Activated naive CD4-positive, alpha-beta T cell (primary cell): ENCODE data around the gene RIBC1.
"Not testable (repeated sequence)": the region's sequence is repeated elsewhere in the genome, so short reads cannot be mapped to it uniquely, and the experiment has no call there.

Experiments used
- DNase-seq, 4 experiments: peaks; one replicate each; lab custom pipeline; 2025; lab: John Stamatoyannopoulos, UW

RIBC1 gene

DNA sequence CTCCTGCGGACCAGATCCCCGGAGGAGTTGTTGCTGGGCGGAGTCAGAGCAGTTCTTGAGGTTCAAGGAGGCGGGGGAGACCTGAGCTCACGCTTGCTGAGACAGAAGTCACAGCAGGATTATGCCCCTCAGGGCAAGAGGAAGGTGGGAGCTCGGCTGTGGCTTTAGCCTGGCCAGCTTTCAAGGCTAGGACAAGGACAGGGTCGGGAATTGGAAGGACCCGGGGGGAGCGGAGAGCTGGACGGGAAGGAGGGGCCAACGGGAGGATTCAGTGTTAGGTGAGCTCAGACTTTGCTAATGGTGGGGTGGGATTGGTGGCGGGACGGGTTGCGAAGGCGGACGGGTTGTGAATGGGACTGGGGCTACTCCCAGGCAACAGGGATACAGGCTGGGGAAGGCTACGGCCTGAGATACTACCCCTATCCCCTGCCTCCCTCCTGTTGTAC lies at the start of gene RIBC1:
TSS of gene RIBC1 (plus strand) at position 13 of the 446 bp plus-strand sequence. CDS start 3,404 bp downstream, outside the sequence.
- no peak for DNase-seq

DNA sequence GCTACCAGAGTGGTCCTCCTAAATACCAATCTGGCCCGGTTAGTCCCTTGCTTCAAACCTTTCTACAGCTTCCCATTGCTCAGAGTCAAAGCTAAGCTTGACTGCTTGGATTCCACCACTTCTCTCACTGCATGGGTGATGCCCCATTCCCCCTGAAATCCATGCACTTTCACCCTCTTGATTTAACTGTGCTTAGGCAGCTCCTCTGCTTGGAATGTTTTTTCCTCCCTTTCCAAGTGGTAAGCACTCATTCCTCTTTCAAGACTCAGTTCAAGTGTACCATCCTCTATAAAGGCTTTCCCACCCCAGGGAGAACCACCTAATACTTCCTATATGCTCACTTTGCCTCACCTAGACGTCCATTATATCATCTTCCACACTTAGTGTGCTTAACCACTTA lies 49.4 kb upstream of the RIBC1 start:
- no peak for DNase-seq

DNA sequence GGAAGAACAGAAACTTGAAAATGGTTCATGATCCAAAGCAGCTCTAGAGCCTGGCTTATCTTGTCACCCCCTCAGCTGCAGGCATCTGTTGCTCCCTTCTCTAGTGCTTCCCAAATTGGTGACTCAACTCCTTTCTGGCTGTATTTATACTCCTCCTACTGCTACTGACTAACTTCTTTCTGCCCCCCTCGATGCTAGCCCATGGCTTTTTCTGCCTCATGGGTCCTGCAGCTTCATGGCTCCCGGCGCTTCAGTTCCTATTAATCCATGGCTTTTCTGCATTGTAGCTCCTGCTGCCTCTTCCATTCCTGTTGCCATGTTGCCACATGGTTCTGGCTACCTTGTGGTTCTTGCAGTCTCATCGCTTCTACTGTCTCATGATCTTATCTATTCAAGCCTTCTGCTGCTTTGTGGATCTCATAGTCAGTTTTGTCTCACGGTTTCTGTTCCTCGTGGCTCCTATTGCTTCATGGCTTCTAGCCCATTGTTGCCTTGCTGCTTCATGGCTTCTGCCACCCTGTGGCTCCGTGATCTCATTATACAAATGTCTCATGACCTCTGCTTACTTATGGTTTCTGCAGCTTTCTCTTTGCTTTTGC lies 48.4 kb upstream of the RIBC1 start:
- DNase-seq: no peak

DNA sequence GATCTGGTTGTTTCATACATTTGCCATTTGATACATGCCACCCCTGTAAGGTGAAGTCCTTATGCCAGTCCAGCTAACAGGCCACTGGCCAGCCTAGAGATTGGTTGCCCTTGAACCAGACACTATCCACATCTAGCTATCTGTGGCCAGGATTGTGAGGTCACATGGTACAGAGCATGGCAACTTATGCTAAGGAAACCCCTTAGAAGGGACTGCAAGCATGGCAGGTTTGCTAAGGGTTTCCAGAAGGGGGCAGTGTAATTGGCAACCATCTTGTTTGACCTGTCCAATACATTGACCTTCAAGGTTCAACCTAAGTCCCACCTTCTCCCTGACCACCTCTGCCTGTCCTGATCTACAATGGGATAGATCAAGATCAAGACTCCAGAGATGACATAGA lies 47.8 kb upstream of the RIBC1 start:
- DNase-seq: no peak

DNA sequence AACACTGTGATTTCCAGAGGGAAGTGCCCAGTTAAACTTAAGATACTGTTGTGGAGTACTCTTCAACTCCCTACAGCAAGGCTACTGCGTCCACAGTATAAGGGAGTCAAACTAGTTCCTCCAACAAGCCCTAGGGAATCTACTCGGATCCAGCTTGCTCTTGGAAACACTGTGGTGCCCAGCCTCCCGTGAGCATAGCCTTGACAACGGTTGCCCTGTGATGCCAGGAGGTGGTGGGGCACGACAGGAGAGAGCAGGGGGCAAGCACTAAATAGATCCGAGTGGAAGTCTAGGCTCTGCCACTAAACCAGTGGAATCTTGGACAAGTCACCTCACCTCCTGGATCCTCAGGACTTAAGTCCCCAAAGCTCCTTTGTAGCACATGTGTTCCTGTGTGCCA lies 45.8 kb upstream of the RIBC1 start:
- no peak for DNase-seq

DNA sequence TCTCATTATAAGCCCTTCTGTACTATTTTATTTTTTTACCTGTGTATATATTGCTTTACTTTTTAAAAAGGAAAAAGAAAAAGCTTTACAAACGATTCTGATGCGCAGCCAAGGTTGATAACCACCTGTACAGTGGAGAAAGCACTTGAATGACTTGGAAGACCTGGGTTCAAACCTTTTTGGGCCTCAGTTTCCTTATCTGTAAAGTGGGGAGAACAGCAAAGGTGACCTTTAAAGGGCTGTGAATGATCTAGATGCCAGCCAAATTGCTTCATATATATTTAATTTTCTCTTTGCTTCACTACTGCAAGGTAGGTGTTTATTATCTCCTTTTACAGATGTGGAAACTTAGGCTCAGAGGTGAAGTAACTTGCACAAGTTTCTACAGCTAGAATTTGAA lies 45.2 kb upstream of the RIBC1 start:
- DNase-seq: no peak

DNA sequence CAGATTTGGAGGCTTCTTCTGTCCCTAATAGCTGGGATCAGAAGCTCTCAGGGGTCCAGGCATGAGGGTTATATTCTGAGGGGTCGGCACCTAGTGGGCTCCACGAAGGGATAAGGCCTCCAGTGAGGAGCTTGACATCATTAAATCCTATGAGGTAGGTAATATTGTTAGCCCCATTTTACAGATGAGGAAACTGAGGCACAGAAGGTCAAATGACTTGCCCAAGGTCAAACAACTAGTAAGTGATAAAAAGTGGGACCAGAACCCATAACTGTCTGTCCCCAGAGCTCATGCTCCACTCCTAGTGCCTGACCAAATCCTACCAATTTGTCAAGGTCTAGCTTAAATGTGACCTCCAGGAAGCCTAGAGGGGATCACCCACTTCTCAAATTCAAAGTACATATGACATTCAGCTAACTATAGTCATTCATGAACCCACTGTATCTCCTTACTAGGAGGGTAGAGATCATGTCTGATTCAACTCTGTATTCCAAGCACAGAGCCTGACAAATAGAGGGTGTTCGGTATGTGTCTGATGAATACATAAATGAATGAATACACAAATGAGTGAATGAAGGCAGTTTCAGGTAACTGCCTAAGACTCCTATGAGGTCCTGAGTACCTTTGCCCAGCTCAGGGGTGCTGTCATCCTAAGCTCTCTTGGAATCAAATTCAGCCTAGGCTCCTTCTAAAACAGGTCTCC lies 43.5 kb upstream of the RIBC1 start:
- DNase-seq: no peak

DNA sequence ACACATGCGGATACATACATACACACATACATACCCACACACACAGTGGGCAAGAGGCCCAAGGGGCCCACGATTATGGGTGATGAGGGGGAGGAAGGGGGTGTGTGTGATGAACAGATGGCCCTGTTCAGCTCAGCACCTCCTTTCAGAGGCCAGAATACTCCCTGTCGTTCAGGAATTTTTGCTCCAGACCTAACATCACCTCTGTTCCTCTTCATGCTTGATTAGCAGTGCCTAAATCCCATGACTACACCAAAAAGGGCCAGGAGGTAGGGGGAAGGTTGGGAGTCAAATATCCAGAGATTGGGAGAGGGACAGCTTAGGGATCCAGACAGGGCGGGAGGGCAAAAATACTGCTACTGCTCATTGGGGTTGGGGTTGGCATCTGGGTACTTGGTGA lies 42.9 kb upstream of the RIBC1 start:
- DNase-seq: no peak

DNA sequence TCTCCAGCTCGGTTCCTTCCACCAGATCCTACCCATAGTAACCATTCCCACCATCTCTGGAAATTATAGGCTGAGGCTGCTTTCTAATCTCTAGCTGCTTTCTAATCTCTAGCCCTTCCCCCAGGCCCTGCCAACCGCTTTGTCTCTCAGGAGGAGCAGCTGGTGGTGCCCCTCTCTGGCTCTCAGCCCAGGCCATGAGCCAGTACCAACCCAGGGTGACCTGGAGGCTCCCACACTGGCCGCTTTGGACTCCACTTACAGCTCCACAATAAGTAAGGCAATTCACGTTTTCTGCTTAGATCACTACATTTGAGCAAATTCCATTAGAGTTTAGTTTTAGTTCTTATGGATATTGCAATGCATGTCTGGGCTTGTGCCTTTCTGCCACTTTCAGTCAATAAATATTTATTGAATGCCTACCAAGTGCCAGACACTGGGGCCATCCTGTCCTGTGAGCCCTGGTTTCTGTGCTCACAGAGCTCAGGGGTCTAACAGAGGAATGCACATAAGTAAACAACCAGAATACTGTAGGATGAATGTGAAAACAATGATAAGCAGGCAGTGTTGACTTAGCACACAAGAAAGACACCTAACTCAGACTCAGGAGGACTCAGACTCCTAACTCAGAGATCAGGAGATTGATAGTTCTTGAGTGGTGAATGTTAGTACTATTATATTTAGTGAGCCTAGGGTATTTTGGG lies 39.1 kb upstream of the RIBC1 start:
- no peak for DNase-seq

DNA sequence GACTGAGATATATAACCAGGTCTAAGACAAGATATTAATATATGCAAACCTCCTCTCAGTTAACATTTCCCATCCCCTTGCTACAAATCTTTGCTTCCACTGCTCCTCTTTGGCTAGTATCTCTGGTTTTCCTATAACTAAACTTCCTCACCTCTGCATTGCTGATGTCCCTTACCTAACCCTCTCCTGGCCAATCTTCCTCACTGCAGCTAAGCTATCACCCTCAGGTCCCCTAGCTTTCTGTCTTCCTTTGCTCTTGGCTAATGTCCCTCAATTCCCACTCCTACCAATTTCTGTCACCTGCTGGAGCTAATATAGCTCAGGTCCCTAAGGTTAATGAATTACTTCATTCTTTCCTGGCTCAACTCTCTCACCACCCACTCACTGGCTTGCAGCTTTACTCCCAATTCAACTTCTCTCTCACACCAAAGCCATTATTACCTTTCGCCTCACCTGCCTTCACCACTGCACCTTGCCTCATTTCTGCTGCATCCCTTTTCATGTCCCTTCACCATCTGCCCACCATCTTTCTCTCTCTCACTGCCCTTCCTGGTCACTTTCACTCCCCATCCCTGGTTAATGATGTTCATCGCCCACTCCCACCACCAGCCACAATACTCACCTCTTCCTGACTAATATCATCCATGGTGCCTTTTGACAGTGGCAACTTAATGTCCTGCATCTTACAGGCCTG lies 26.9 kb upstream of the RIBC1 start:
- no peak for DNase-seq

DNA sequence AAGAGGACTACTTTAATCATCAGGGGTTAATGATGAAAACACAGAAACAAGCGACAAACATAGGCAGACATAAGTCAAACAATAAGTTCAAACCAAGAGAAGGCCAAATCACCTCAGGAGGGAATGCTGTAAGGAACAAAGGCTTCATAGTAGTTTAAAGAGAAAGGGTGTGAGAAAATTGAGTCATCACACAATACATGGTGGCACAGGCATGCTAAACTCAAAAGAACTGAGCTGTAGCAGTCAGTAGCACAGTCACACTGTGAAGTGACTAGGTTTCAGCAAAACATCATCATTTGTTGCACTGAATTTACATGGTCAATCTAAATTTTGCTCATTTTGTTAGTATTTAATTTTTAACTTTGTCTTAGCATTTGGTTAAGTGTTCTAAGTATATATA lies 24.5 kb upstream of the RIBC1 start:
- DNase-seq: no peak

DNA sequence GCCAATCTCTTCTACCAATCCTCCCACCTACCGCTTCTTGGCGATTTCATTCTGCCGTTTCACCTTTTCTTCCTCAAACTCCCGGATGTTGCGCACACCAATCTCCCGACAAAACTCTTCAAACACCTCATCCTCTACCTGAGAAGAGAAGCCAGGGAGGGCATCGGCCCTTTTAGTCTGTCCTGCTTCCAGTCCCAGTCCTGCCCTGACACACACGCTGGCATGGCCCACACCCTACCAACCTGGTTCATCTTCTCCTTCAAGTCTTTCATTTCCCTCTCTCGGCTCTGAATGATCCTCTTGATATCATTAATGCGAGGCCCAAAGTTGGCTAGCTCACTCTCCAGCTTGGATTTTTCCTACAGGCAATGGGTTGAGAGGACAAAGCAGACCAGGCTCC lies 19.1 kb upstream of the RIBC1 start:
- no peak for DNase-seq

DNA sequence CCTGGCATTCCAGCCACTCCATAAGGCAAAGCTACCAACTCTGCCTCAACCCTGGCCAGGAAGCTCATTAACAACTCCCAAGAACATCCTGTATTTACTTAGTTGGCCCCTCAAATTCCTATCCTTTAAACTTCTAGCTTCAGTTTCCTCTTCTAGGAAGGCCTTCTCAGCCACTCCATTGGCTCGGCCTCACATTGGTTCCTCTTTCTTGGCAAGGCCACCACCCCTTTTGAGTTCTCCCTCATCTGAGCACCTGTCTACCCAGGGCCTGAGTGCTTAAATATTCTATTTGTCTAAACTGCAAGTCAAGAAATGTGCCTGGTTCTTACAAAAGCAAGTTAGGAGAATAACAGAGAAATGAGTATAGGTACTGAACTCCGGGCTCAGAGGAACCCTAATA lies 10.2 kb upstream of the RIBC1 start:
- no peak for DNase-seq

DNA sequence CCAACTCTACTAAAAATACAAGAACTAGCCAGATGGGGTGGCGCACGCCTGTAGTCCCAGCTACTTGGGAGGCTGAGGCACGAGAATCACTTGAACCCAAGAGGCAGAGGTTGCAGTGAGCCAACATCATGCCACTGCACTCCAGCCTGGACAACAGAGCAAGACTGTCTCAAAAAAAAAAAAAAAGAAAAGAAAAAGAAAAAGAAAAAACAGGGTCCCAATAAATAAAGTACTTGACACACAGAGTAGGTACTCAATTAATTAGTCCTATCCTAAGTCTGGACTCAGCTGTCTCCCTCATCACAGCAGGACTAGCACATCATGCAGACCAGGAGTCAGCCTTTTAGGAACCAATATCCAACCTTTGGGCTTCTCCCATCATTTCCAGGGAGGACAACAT lies 2.3 kb upstream of the RIBC1 start:
- DNase-seq: not testable (repeated sequence)

DNA sequence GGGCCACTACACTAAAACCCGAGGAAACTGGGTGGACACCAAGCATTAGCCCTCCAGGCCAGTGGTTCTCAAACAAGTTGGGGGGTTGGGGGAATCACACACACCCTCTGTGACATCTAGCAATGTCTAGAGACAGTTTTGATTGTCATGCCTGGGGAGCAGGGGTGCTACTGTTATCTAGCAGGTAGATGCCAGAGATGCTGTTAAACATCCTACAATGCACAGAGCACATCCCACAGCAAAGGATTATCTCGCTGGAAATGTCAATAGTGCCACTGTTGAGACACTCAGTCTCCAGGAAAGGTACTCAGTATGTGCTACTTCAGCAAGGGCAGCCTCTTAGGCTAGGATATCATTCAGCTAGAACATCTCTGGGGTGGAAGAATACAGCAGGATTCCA lies 1.5 kb upstream of the RIBC1 start:
- DNase-seq: no peak

DNA sequence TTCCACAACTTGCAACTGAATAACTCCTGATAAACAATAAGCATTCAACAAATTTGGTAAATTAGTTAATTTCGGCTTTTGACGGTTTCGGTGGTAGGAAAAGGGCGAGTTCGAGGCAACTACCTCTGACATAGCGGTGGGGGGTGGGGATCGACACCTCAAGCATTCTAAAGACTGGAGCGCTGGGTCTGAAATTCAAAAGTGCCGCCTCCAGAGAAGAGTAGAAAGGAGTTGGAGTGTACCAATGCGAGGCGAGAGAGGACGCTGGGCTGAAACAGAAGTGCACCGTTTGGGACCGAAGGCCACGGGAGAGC lies 944 bp upstream of the RIBC1 start:
- no peak for DNase-seq

DNA sequence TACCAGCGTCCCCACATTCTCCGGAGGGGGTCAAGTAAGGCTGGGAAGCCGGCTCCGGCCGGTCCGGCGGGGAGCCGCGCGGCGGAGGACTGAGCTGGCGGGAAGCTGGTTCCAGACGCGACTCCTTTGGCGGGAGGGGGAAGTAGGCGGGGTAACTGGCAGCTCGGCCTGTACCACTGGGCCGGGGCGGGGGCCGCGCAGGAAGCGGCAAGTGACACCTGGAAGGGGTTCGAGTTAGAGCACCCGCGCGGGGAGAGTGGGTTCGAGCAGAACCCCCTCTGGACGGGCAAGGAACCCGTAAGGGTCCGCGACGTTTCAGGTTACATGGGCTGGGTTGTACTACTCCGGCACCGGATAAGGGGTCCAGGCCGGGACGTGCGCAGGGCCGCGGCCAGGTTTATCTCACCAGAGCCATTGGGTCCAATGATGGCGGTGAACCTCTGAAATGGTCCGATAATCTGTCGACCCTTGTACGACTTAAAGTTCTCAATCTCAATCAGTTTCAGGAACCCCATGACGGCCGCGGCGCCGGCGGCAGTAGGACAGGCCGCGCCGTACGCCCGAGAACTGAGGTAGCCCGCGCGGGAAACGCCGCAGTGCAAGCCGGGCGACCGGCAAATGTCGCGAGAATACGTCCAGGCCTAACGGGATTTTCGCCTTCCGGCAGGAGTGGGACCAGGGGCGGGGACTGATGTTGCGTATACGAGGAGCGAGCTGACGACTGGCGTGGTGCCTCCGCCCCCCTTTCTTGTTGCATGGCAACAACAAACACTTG lies 400 bp upstream of the RIBC1 start, which contains the start of gene SMC1A:
TSS of gene SMC1A (minus strand) at position 569 of the 775 bp plus-strand sequence. CDS start at position 515, 54 bp downstream.
- peak; percentile 64 to 95 (median 82) for DNase-seq

DNA sequence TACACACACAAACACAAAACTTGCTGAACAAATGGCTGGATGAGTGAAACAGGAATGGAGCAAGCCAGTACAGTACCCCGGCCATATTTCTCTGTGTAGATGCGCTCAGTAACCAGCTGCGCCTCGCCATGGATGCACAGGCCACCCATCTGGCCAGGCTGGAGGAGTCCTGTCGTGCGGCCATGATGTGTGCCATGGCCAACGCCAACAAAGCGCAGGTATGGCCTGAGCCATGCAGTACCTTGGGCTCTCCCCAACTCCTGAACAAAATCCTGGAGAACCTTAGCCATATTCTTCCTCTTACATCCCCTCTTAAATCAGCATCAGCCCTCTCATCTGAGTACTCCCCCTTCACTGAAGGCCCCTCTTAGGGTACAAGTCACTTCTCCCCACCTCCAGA lies 7.1 kb downstream of the RIBC1 start:
- DNase-seq: no peak

DNA sequence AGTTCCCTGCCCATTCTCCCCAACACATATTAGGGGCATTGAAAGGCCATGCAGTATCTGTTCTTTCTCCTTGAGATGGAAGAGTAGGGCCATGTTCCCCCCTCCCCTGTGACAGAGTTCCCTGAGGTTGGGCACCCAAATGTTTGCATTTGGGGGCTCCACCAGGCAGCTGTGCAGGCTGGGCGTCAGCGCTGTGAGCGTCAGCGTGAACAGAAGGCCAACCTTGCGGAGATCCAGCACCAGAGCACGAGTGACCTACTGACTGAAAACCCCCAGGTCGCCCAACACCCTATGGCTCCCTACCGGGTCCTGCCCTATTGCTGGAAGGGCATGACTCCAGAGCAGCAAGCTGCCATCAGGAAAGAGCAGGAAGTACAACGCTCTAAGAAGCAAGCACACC lies 7.6 kb downstream of the RIBC1 start:
- no peak for DNase-seq

DNA sequence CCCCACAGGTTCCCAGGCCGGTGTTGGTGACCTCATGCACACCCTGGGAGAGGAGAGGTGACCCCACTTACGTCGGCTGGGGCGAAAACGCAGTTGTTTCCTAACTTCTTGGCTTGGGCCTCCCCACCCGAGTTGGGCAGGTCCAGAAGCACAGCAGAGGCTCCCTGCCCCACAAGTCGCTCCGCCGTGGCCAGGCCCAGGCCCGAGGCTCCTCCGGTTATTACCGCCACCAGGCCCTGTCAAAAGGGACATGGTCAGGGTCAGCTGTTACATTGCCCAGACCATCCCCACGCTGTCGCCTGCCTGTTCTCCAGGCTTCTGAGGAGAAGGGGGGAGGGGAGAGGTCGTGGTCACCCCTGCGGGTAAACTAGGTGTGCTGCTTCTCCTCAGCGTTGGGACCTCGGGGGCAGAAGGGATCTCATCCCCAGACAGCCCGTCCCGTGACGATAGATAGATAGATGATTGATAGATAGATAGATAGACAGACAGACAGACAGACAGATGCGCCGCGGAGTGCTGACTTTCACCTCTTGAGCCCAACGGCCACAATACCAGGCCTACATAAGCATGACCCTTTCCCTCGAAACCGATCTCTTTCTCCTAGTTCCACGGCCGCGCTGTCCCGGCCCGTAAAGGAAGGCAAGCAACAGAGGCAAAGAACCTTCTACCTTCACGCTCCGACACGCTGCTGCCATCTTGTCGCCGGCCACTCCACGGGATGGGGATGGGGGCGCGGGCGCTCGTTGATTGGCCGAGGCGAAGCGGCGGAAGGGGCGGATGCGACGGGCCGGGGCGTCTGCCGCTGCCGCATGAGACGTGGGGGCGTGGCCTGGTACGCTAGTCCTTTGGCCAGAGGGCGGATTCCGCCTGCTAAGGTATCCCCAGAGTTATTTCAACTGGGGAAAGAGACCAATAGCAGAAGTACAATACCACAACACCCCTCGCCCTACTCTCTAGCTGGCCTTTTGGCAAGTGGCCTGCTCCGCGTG lies 11.3 kb downstream of the RIBC1 start, which contains the start of gene HSD17B10:
TSS of gene HSD17B10 (minus strand) at position 720 of the 989 bp plus-strand sequence. CDS start at position 695, 25 bp downstream.
- peak; percentile 53 to 80 (median 66) for DNase-seq
